ENCODE results near the gene GLIPR1L2.

Gene GLIPR1L2

DNA sequence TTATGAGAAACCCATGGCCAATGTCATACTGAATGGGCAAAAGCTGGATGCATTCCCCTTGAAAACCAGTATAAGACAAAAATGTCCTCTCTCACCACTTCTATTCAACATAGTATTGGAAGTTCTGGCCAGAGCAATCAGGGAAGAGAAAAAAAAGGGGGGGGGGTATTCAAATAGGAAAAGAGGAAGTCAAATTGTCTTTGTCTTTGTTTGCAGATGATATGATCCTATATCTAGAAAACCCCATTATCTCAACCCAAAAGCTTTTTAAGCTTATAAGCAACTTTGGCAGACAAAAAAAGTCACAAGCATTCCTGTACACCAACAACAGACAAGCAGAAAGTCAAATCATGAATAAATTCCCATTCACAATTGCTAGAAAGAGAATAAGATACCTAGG is 36.9 kb upstream of the GLIPR1L2 start:
- no peaks in the 10 kb centered on the region for H3K36me3 ChIP-seq (replicated peaks)
- no peak for DNase-seq
- in situ Hi-C loops (cut with HindIII; ENCODE audit: low pct_ligation_motif_present, low sequenced_read_pairs): no loop called here
- no peak overlapping the region for H3K4me3 ChIP-seq (ENCODE audit: low read depth, low read length)
- no peaks in the 10 kb centered on the region for H3K27me3 ChIP-seq (replicated peaks)
- no peak overlapping the region for H3K27ac ChIP-seq
- TF ChIP-seq, protein P1, sequence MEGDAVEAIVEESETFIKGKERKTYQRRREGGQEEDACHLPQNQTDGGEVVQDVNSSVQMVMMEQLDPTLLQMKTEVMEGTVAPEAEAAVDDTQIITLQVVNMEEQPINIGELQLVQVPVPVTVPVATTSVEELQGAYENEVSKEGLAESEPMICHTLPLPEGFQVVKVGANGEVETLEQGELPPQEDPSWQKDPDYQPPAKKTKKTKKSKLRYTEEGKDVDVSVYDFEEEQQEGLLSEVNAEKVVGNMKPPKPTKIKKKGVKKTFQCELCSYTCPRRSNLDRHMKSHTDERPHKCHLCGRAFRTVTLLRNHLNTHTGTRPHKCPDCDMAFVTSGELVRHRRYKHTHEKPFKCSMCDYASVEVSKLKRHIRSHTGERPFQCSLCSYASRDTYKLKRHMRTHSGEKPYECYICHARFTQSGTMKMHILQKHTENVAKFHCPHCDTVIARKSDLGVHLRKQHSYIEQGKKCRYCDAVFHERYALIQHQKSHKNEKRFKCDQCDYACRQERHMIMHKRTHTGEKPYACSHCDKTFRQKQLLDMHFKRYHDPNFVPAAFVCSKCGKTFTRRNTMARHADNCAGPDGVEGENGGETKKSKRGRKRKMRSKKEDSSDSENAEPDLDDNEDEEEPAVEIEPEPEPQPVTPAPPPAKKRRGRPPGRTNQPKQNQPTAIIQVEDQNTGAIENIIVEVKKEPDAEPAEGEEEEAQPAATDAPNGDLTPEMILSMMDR (IDR thresholded peaks at IDR 0.05; ENCODE audit: low read depth, low read length, missing control alignments): no peak

GRCh38 chr12:75360920-75361319 is 30.0 kb upstream of the GLIPR1L2 start:
- H3K4me3 ChIP-seq (ENCODE audit: low read depth, low read length): no peak overlapping the region
- no peak for DNase-seq
- TF ChIP-seq, protein P1 (IDR thresholded peaks at IDR 0.05; ENCODE audit: low read depth, low read length, missing control alignments): no peak
- in situ Hi-C loops (cut with HindIII; ENCODE audit: low pct_ligation_motif_present, low sequenced_read_pairs): no loop called here
- H3K27ac ChIP-seq: no peak overlapping the region
- no peaks in the 10 kb centered on the region for H3K27me3 ChIP-seq (replicated peaks)
- H3K36me3 ChIP-seq (replicated peaks): no peaks in the 10 kb centered on the region

DNA sequence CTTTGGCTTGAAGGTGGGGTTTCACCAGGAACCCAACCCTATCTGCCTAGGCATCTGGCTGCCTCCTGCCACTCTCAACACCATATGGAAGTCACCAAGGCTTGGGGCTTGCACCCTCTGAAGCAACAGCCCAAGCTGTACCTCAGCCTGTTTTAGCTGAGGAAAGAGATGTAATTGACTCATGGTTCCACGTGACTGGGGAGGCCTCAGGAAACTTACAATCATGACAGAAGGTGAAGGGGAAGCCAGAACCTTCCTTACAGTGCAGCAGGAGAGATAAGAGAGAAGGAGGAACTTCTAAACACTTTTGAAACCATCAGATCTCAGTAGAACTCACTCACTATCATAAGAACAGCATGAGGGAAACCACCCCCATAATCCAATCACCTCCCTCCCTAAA is 29.5 kb upstream of the GLIPR1L2 start:
- Histone ChIP-seq H3K4me3 (ENCODE audit: low read depth, low read length) (no peak overlapping the region), H3K27ac (no peak overlapping the region), H3K36me3 (replicated peaks) (no peaks in the 10 kb centered on the region), H3K27me3 (replicated peaks) (no peaks in the 10 kb centered on the region)
- TF ChIP-seq, protein P1 (IDR thresholded peaks at IDR 0.05; ENCODE audit: low read depth, low read length, missing control alignments): no peak
- DNase-seq: no peak
- in situ Hi-C loops (cut with HindIII; ENCODE audit: low pct_ligation_motif_present, low sequenced_read_pairs): no loop called here

DNA sequence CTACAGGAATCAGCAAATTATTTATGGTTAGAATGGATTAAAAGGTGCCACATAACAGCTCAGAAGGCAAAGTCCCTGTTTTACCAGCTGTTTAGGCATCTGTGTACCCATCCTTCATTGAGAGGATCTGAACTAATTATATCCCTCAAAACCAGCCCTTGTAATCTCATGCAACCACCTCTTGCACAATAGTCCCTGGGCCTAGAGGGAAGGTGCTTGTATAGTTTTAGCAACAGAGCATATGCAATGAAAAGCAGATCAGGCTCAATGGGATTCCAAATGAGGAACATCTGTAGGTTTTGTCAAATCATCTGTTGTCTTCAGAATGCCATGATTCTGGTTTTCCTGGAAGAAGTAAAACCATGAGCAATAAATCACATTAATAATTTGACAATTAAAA is 26.0 kb upstream of the GLIPR1L2 start:
- in situ Hi-C loops (cut with HindIII; ENCODE audit: low pct_ligation_motif_present, low sequenced_read_pairs): no loop called here
- no peaks in the 10 kb centered on the region for H3K36me3 ChIP-seq (replicated peaks)
- H3K27me3 ChIP-seq (replicated peaks): no peaks in the 10 kb centered on the region
- no peak overlapping the region for H3K27ac ChIP-seq
- TF ChIP-seq, protein P1 (IDR thresholded peaks at IDR 0.05; ENCODE audit: low read depth, low read length, missing control alignments): no peak
- no peak for DNase-seq
- no peak overlapping the region for H3K4me3 ChIP-seq (ENCODE audit: low read depth, low read length)

DNA sequence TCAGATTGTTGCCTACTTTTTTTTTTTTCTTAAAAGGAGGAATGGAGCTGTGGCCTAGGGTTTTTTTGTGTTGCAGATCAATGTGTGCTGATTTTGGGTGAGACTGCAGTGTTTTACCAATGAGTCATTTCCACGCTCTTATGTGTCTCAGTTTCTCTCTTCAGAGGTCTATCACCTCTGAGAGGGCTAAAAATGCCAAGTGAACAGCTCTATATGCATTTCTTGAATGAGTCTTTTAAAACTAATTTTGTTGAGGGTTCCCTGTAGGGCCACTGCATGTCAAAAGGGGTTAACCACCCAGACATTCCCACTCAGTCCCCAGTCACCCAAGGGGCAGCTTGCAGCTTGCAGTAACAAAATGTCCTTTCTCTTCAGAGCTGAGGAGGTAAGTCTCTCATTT is 24.3 kb upstream of the GLIPR1L2 start:
- Histone ChIP-seq H3K36me3 (replicated peaks) (no peaks in the 10 kb centered on the region), H3K27me3 (replicated peaks) (no peaks in the 10 kb centered on the region), H3K27ac (no peak overlapping the region), H3K4me3 (ENCODE audit: low read depth, low read length) (no peak overlapping the region)
- DNase-seq: peak; percentile 11
- TF ChIP-seq, protein P1 (IDR thresholded peaks at IDR 0.05; ENCODE audit: low read depth, low read length, missing control alignments): no peak
- in situ Hi-C loops (cut with HindIII; ENCODE audit: low pct_ligation_motif_present, low sequenced_read_pairs): no loop called here

DNA sequence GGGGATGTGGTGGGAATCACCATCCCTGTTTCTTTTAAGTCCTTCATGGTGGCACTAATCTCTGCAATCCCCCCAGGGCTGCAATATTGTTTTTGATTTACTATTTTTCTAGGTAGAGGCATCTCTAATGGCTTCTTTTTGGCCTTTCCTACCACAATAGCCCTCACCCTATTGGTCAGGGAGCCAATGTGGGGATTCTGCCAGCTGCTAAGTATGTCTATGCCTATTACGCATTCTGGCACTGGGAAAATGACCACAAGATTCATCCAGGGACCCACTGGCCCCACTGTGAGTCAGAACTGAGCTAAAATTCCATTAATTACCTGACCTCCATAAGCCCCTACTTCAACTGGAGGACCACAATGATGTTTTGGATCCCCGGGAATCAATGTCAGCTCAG is 15.9 kb upstream of the GLIPR1L2 start:
- Histone ChIP-seq H3K4me3 (ENCODE audit: low read depth, low read length) (no peak overlapping the region), H3K27ac (no peak overlapping the region), H3K27me3 (replicated peaks) (no peaks in the 10 kb centered on the region), H3K36me3 (replicated peaks) (no peaks in the 10 kb centered on the region)
- TF ChIP-seq, protein P1 (IDR thresholded peaks at IDR 0.05; ENCODE audit: low read depth, low read length, missing control alignments): no peak
- DNase-seq: no peak
- in situ Hi-C loops (cut with HindIII; ENCODE audit: low pct_ligation_motif_present, low sequenced_read_pairs): no loop called here
